ENCODE measurements around the gene ICOSLG. TPM values are rescaled to one million over a fixed set of nuclear protein-coding genes. Genes with fewer than 3 reads are reported as not detected.

ICOSLG gene
- polyA plus RNA-seq, 3 donors = 0.47 to 9.0 (median 1.3) TPM

DNA sequence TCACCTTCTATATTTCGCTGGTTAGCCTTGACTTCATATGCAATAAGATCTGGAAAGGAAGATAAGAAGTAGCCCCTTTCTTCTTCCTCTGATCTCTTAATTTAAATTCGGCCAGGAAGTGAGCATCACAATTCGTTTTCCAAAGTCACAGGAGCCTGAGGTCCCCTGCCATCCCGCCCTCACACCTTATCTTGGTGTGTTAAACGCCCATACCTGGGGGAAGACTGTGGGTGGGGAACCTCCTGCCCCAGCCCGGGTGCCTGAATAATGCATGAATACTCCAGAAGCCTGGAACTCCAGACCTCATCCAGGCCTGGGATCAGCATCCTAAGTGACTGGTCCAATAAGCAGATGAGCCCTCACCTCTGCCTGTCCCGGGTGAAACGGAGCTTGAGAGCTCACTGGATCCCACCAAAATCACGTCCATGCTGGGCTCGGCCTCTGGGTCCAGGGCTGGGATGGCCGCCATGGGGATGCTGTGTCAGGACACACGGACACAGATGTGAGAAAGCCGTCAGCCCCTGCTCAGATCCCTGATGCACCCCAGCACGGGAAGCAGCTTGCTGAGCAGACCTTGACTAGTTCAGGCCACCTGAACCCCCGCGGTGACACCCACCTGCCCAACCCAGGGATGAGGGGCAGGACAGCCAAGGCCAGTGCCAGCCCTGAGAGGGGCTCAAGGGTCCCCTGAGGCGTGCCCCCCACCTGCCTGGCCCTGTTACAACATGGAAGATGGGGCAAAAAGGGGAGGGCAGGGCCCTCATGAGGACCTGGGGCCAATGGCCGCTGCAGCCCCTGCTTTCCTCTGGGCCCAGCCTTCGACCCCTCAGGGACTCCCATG, 20.3 kb upstream of the ICOSLG start:
- H3K9ac ChIP-seq (ENCODE audit: insufficient read depth, low read length, poor library complexity, severe bottlenecking) = no peak overlapping the region
- WGBS (ENCODE audit: insufficient coverage) = 95% methylated on average over 14 of the region's 19 CpGs
- H3K9me3 ChIP-seq (replicated peaks in 1 of 2; ENCODE audit: control insufficient read depth in 1 of 2, insufficient read depth in 1 of 2, low read length in 2 of 2) = no peaks in the 10 kb centered on the region
- H3K79me2 ChIP-seq (ENCODE audit: insufficient read depth, low read length) = no peaks in the 10 kb centered on the region
- Mint-ChIP-seq H3K36me3 (no peaks in the 10 kb centered on the region), H3K4me3 (no peak overlapping the region), H3K27ac (peak overlapping the region in 2 of 7 donors; percentile 21 to 53), H3K27me3 (ENCODE audit: low read depth in 3 of 3) (peaks cover under 1 to 10% (median 6%) of the 10 kb centered on the region in 3 donors), H3K9me3 (no peaks in the 10 kb centered on the region), H3K4me1 (no peaks in the 10 kb centered on the region)
- no peak overlapping the region for H3K27ac ChIP-seq (ENCODE audit: low read depth in 1 of 2, low read length in 2 of 2)
- H3K4me3 ChIP-seq (replicated peaks in 1 of 3; ENCODE audit: low read depth in 2 of 3, low read length in 3 of 3) = no peak overlapping the region
- intact Hi-C loops (cut with micrococcal nuclease) = no loop called here
- H3K4me2 ChIP-seq (replicated peaks; ENCODE audit: extremely low read depth, low read length, poor library complexity, severe bottlenecking) = no peak overlapping the region
- no peaks in the 10 kb centered on the region for H3K27me3 ChIP-seq (ENCODE audit: control insufficient read depth in 2 of 2, insufficient read depth in 2 of 2, low read length in 2 of 2)
- H3K36me3 ChIP-seq (replicated peaks in 1 of 2; ENCODE audit: control insufficient read depth in 1 of 2, insufficient read depth in 2 of 2, low read length in 2 of 2) = no peaks in the 10 kb centered on the region
- no peak for DNase-seq
- no peaks in the 10 kb centered on the region for H3K4me1 ChIP-seq (ENCODE audit: control insufficient read depth in 1 of 2, insufficient read depth in 2 of 2, low read length in 2 of 2)
- no peak overlapping the region for H2AFZ ChIP-seq (ENCODE audit: insufficient read depth, low read depth, low read length, poor library complexity, severe bottlenecking)
- TF ChIP-seq CTCF (IDR thresholded peaks at IDR 0.05) = no peak
- H4K20me1 ChIP-seq (ENCODE audit: insufficient read depth, low read length) = no peaks in the 10 kb centered on the region

DNA sequence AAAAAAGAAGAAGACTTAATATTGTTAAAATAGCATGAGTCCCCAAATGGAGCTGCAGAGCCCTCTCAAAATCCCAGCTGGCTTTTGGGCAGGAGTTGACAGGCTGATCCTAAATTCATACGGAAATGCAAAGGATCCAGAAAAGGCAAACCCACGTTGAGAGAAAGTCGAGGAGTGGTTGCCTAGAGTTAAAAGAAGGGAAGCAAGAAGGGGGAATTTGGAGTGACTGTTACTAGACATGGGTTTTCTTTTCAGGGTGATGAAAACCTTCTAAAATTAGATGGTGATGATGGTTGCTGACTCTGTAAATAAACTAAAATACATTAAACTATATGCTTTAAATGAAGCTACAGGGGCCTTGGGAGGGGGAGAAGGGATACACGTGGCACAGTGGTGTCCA, 19.3 kb upstream of the ICOSLG start:
- H3K27ac ChIP-seq (ENCODE audit: low read depth in 1 of 2, low read length in 2 of 2) = no peak overlapping the region
- H3K4me1 ChIP-seq (ENCODE audit: control insufficient read depth in 1 of 2, insufficient read depth in 2 of 2, low read length in 2 of 2) = no peaks in the 10 kb centered on the region
- WGBS (ENCODE audit: insufficient coverage) = 87% methylated on average over 3 of the region's 4 CpGs
- no peaks in the 10 kb centered on the region for H3K36me3 ChIP-seq (replicated peaks in 1 of 2; ENCODE audit: control insufficient read depth in 1 of 2, insufficient read depth in 2 of 2, low read length in 2 of 2)
- no peak overlapping the region for H3K4me3 ChIP-seq (replicated peaks in 1 of 3; ENCODE audit: low read depth in 2 of 3, low read length in 3 of 3)
- H3K27me3 ChIP-seq (ENCODE audit: control insufficient read depth in 2 of 2, insufficient read depth in 2 of 2, low read length in 2 of 2) = no peaks in the 10 kb centered on the region
- no peak overlapping the region for H3K9ac ChIP-seq (ENCODE audit: insufficient read depth, low read length, poor library complexity, severe bottlenecking)
- Mint-ChIP-seq H3K36me3 (no peaks in the 10 kb centered on the region), H3K9me3 (no peaks in the 10 kb centered on the region), H3K4me3 (no peak overlapping the region), H3K4me1 (no peaks in the 10 kb centered on the region), H3K27me3 (ENCODE audit: low read depth in 3 of 3) (peaks cover 2 to 10% (median 8%) of the 10 kb centered on the region in 3 donors), H3K27ac (no peak overlapping the region)
- H2AFZ ChIP-seq (ENCODE audit: insufficient read depth, low read depth, low read length, poor library complexity, severe bottlenecking) = no peak overlapping the region
- no peak for TF ChIP-seq CTCF (IDR thresholded peaks at IDR 0.05)
- intact Hi-C loops (cut with micrococcal nuclease) = no loop called here
- no peak for DNase-seq
- no peaks in the 10 kb centered on the region for H4K20me1 ChIP-seq (ENCODE audit: insufficient read depth, low read length)
- H3K9me3 ChIP-seq (replicated peaks in 1 of 2; ENCODE audit: control insufficient read depth in 1 of 2, insufficient read depth in 1 of 2, low read length in 2 of 2) = no peaks in the 10 kb centered on the region
- H3K4me2 ChIP-seq (replicated peaks; ENCODE audit: extremely low read depth, low read length, poor library complexity, severe bottlenecking) = no peak overlapping the region
- no peaks in the 10 kb centered on the region for H3K79me2 ChIP-seq (ENCODE audit: insufficient read depth, low read length)

All from CD14-positive monocyte (primary cell).